ENCODE data around the gene FBXL16. TPM values are rescaled to one million over a fixed set of nuclear protein-coding genes. Genes with fewer than 3 reads are reported as not detected.

FBXL16 gene
- total RNA-seq, 1 experiment from 2014 or later: 12.0 TPM

DNA sequence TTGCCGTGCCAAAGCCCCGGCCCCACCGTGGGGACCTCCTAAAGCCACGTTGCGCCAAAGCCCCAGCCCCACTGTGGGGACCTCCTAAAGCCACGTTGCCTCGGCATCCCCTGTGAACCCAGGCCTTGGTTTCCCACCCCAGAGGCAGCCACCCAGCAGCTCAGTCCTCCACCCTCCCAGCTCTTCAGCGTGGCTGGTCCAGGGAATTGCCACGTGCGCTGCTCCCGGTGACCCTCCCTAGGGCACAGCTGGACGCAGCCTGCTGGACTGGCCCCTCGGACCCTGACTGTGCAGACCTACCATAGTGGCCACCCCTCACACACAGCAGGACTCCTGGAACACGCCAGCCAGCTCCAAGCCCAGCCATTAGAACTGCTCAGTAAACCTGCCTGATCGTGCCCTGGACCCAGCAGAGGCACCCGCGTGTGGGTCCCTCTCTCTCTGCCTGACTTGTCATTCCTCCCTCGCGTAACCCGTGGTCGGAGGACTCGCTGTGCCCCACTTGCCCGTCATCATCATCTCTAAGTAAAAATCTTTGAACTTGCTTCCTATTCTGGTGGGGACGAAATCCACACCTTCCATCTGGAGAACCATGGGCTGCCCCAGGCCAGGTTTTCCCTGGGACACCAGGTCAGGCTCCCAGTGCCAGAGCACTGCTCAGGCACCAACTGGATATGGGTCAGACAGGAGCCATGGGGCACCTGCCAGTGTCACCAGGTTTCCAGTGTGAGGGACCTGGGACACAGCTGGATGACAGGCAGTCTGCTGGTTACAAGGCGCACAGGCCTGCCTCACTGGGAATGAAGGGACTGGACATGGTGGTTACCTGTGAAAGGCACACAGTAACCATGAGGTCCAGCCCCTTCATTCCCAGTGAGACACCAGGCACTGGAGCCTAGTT lies 29.6 kb upstream of the FBXL16 start:
- no peak for DNase-seq (ENCODE audit: low read depth)

DNA sequence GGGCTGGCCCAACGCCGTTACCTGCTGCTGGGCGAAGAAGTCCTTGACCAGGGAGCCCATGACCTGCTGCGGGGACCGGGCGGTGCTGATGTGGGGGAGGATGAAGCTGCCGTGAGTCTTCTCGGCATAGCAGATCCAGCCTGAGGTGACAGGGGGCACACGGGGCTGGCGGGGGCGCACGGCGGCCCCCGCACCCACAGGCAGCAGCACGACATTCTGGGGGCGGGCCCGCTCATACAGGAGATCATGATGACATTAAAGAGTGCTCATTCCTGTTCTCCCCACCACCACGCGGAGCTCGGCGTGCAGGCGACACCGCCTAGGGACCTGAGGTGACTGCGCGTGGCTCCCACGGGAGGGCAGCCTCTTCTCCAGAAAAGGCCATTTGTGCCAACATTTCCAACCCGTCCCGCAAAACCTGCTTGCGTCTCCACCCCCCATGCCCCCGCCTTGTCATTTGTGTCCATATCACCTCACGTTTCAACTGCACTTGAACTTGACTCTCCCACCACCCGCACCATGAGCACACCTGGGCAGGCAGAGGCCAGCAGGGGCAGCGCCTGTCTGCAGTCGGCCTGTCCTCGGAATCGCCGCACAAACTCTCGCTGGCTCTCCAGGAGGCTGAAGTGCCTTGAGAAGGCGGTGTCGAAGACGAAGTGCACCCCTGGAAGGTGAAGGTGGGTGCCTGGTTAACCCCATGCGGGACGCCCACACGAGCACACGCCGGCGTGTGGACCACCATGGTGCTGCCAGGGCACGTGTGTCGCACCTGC lies 28.8 kb upstream of the FBXL16 start:
- no peak for DNase-seq (ENCODE audit: low read depth)

DNA sequence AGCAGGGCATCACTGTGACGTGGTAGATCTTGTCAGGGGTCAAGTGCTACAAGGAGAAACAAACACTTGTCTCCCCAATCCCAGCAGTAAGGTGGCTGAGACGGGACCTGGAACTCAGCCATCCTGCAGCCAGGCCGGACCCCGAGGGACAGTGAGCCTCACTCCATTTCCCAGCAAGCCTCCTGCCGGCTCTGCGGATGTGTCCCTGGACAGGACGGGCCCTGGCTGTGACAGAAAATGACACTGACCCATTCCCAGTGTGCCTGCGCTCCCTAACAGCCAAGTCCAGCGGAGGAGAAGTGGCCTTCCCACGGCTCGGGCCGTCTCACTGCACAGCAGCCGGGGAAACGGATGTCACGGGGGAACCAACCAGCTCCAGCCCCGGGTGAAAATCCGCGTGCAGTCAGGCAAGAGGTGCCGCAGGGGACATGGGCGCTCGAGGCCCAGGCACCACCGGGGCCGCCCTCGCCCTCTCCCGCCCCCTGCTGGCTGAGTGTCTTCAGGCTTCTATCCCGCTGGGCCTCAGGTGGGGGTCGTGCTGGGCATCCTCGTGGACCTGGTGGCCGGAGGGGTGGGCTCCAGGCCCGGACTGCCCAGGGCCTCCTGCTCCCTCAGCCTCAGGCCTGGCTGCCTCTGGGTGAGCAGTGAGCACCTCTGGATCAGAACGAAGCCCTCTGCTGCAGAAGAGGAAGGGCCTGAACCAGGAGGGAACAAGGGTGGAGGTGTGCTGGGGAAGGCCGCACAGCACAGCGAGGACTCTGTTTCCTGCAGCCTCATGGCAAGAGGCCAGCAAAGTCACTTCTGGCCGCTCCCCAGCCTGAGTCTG lies 28.0 kb upstream of the FBXL16 start:
- no peak for DNase-seq (ENCODE audit: low read depth)

DNA sequence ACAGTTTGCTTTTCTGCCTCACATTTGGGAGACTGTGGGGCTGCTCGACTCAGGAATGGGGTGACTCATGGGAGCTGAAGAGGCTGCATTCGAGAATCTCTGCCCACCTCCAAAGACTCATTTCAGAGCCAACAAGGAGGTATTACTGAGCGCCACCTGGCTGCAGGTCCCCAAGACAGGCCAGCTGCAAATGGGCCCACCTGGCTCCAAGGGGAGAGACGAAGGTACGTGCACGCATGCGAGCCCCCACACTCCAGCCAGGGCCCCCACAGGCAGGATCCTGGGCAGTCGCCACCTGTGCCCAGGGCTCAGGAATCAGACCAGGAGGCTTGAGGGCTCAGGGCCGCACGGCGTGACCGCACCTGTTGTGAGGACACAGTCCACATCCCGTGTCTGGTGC lies 27.3 kb upstream of the FBXL16 start:
- DNase-seq (ENCODE audit: low read depth): peak; percentile 59

DNA sequence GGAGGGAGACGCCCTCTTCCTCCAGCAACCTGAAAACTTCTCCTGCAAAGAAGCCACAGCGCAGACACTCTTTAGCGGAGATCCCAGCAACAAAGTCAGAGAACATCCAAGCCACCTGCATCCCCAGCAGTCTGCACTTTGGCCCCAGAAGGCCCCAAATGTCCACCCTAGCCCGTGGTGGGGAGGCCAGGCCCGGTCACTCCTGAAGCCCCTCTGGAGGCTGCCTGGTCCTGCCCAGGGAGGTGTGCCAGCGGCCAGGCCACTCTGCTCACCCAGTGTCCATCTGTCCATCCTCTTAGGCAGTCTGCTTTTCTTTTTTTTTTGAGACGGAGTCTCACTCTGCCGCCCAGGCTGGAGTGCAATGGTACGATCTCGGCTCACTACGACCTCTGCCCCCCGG lies 26.7 kb upstream of the FBXL16 start:
- no peak for DNase-seq (ENCODE audit: low read depth)

DNA sequence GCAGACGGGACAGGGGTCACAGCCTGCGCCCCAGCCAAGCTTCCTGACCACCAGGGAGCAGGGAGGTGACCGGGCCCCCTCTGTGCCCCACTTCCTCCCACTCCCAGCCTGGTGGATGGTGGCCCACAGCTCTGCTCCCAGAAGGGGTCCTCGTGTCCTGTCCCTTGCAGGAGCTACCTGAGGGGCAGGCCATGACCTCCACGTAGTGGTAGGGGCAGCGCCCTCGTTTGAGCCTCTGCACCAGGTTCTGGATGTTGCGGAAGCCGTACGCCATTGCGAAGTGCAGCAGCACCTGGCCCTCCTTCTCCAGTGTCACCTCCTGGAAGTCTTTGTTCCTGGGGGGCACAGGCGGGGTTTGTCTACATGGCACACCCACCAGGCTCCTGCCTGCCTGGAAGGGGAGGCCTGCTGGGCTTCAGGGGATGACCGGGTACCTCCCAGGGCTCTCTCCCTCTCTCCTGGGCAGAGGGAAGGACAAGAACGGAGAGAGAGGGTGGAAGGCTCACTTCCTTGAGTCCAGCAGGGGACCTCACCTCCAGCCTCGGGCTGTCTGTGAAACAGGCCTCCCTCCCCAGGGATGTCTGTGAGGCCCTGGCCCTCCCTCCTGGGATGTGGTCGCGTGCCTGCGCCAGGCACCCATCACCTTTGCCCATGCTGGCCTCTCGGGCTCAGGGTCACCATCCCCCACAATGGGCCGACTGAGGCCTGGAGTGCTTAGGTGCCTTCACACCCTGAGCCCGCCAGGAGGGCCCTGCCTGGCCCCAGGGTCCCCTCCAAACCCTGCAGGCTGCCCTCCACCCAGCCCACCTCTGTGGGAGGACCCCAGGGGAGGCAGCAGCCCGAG lies 25.3 kb upstream of the FBXL16 start:
- DNase-seq (ENCODE audit: low read depth): no peak

DNA sequence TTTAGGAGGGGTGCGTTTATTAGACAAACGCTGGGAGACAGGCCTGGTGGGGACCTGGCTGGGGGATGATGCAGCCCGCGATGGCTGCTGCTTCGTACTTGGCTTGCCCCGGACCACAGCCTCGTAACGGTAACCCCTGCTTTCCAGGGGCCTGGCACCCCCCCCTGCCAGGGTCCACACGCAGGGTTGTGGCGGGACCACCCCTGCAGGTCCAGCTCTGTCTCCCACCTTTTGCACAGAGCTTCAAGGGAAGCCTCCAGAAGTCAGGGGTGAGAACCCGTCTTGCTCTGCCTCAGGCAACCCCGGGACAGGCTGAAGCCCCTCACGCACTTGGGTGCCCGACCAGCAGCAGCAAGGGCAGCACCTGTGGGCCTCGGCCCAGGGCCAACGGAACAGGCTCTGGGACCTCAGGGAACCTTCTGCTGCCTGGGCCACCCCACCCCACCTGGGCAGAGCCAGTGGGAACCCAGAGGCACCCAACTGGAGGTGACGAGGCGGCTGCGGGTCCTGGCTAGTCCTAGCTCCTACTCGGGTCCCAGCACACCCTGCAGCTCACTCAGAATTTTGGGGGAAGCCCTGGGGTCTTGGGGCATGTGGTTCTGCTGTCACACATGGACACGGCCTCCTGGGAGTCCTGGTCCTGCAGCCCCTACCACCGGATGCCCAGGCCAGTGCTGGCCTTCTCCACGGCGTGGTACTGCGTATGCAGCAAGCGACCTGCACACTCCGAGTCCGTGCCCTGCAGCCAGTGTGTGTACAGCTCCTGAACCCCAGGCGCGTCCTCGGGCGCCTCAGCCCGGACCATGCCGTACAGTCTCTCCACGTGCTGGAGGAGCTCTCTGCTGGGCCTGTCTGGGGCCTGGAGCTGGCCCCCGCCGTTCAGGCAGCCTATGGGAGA lies 24.4 kb upstream of the FBXL16 start:
- DNase-seq (ENCODE audit: low read depth): no peak

DNA sequence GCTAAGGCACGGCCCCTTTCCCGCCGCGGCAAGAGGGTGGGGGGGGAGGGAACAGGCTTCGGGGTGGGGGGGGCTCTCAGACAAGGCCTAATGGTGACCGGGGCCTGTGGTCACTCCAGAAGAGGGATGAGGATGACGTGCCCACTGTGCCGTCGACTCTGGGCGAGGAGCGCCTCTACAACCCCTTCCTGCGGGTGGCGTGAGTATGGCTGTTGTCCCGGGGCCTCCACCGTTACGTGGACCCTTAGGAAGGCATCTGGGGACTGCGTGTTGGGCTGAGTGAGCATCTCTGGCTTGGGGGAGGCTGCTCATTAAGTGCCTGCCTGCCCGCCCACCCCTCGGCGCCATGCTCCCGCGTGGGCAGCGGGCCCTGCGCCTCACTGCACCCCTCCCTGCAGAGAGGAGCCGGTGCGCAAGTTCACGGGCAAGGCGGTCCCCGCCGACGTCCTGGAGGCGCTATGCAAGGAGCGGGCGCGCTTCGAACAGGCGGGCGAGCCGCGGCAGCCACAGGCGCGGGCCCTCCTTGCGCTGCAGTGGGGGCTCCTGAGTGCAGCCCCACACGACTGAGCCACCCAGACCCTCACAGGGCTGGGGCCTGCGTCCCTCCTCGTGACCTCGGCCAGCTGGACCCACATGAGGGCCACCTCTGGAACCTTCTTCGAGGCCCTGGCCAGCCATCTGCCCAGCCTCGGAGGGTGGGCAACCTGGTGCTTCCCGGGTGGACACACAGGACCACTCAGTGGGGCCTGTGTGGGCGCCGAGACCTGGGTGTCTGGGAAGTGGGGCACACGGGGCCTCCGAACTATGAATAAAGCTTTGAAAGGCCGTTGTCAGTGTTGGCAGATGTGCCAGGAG lies 23.5 kb upstream of the FBXL16 start:
- DNase-seq (ENCODE audit: low read depth): no peak

DNA sequence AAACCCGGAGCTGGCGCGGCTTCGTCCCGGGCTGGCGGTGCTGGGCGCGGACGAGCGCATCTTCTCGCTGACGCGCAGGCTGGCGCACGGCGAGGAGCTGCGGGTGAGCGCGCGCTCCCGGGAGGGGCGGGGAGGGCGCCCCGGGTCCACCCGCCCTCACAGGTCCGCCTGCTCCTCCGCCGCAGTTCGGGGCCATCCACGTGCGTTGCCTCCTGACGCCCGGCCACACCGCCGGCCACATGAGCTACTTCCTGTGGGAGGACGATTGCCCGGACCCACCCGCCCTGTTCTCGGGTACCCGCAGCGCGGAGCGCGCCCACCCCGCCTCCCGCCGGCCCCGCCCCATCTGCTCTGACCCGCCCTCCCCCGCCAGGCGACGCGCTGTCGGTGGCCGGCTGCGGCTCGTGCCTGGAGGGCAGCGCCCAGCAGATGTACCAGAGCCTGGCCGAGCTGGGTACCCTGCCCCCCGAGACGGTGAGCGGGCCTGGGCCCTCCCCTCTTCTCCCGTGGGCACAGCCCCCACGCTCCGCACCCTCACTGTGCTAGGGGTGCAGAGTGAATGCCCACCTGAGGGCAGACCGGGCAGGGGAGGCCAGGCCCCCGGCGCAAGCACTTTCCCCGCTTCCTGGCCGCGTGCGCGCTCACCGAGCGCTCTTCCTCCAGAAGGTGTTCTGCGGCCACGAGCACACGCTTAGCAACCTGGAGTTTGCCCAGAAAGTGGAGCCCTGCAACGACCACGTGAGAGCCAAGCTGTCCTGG lies 22.7 kb upstream of the FBXL16 start:
- peak; percentile 84 for DNase-seq (ENCODE audit: low read depth)

DNA sequence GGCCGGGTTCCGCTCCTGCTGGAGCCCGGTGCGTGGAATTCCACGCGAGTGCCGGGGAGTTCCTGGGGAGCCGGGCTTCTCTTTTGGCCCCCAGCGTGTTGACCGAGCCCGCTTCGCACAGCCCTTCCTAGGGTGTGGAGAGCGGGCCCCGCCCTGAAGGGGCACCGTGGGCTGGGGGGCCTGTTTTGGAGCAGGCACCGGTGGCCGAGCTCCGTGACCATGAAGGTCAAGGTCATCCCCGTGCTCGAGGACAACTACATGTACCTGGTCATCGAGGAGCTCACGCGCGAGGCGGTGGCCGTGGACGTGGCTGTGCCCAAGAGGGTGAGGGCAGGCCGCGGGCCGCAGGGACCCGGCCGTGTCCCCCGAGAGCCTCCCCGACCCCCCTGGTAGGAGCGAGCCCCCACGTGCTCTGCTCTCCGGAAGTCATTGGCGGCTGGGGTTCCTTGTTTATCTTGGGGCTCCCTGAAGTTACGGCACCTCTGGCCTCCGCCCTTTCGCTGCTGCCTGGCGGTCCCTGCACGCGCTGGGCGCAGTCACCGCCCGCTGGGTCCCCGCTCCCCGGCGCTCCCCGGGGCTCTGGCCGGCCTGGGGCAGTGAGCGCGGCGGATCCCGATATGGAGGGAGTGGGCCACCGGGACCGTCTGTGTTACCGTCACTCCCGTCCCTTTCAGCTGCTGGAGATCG lies 21.8 kb upstream of the FBXL16 start:
- DNase-seq (ENCODE audit: low read depth): no peak

DNA sequence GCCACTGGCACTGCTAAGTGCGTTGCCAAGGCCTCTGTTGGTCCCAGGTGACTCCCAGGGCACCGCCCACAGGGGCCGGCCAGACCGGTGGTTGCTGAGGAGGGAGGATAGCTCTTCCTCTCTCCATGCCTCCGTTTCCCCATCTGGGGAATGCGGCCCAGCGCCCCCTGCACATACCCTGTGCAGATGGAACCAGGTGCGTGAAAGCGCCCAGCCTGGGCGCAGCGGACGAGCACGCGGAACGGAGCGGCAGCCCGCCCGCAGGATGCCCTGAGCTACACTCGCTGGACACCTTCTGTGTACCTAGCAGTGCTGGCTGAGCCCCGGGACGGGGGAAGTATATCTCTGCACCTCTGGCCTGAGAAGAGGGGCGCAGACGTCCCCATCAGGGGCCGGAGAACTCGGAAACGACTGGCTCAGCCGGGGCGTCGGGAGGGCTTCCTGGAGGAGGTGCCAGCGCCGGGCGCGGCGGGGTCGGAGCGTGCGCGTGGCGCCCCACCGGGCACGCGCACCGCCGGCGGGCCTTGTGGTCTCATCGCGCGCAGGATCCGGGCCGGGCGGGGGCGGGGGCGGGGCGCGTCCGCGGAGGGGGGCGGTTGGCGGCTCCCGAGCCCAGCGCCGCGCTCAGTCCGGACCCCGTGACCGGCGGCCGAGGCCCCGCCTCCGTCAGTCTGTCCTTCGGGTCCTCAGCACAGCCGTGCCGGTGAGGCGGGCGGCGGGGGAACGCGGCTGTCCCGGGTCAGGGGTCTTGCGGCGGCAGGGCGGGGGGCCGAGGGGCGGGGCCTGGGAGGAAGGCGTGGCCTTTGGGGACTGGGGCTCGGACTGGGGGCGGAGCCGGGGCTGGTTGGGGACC lies 21.1 kb upstream of the FBXL16 start, which contains the start of the genes CCDC78 and HAGHL:
CCDC78 (minus strand) TSS at position 6 of the 853 bp plus-strand sequence. CDS start 76 bp downstream, outside the sequence.
HAGHL (plus strand) TSS at position 669 of the 853 bp plus-strand sequence. CDS start 404 bp downstream, outside the sequence.
- DNase-seq (ENCODE audit: low read depth): no peak

DNA sequence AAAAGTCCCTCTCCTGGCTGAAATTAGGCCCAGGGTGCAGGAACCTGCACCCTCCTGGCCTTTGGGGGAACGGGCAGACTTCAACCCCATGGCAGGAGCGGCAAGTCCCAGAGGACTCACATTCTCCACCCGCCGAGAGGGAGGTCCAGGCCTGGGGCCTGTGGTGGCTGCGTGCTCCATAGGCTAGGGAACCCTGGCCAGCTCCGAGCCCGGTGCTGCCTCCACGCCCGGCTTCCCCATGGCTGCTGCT lies 20.5 kb upstream of the FBXL16 start:
- DNase-seq (ENCODE audit: low read depth): no peak

DNA sequence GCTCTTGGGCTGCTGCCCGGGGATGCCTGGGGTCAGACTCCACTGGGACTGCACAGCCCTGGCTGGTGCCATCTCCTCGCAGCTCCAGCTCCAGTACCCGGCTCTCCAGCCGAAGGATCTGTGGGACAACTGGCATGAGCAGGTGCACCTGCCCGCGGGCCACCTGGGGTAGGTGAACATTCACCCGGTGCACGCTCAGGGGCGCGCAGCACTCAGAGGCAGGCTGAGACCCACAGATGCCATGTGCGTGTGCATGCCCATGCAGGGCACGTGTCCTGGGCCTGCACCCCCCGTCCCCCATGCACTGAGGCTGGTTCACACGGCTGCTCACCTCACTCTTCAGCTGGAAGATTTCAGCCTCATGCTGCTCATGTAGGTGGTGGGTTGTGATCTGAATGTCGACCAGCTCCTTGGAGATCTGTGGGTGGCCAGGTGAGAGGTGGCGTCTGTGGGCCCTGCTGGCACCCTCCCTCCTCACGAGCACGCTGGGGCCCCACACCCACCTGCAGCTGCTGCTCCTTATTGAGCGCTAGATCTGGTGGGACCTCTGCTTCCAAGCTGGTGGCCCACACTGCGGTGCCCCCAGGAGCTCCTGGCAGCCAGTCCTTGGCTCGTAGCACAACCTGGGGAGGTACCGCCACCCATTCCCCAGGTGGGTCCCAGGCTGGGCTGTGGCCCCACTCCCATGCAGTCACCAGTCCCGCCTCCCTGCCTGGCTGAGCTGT lies 20.0 kb upstream of the FBXL16 start:
- no peak for DNase-seq (ENCODE audit: low read depth)

DNA sequence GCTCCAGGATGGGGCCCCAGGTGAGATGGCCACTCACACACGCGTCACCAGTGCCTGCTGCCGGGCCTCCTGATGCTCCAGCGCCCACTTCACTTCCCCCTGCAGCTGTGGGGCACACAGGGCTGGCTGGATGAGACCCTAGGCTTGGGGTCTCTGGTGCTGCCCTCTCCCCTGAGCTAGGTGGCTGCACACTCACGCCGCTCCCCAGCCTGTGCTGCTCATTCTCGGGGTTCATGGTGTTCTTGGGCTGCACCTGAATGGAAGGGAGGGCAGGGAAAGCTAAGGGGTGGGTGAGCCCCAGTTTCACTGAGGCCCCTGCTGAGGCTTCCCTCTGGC lies 19.4 kb upstream of the FBXL16 start:
- DNase-seq (ENCODE audit: low read depth): no peak

DNA sequence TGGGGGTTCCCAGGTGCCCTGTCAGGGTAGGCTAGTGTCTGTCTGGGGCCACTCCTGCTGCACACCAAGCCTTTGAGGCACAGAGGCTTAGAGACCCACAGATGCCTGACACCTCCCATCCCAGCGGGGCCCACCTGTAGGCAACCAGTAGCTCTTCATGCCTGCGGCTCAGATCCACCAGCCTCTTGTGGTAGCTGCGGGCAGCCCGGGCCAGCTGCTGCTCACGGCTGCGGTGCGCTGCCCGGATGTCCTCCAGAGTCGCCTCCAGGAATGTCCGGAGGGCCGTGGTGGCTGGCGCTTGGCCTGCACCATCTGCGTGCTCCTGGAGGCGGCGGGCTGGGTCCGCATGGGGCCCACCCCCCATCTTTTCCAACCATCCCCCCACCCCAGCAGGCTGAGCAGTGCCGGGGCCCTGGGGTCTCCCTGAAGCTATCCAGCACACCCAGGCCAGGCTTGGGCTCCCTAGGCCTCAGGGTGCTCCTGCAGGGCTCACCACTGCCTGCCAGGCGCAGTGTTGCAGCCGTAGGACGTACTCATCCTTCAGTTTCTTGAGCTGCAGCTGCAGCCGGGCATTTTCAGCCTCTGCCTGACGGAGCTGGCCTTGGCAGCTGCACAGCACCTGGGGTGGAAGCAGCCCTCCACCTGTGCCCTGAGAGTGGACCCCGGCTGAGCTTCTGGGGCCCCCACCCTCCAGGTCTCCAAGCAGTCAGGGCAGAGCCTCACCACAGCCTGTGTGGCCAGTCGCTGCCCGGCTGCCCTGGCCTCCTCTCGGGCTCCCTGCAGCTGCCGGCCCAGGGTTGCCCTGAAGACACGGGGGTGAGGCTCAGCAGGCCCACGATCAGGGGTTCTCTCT lies 18.8 kb upstream of the FBXL16 start:
- DNase-seq (ENCODE audit: low read depth): no peak
